NOMO-1 (cell line): ENCODE data around the gene ARMC3.
A peak's percentile ranks its signal among the peaks of the same experiment; 100 is the strongest.
"Not testable (repeated sequence)": the region's sequence is repeated elsewhere in the genome, so short reads cannot be mapped to it uniquely, and the experiment has no call there.

ENCODE experiments used
- DNase-seq, 2 experiments: peaks; one replicate each; lab custom pipeline; 2025; ENCODE audit not compliant: unreplicated experiment in 2 of 2; lab: John Stamatoyannopoulos, UW

Gene ARMC3

GRCh38 chr10:23046027-23046426, 118.2 kb downstream of the ARMC3 start:
- no peak for DNase-seq

- no peak for DNase-seq
Observed at GRCh38 chr10:23047201-23048050, 119.6 kb downstream of the ARMC3 start.

GRCh38 chr10:23048191-23048590, 120.3 kb downstream of the ARMC3 start:
- no peak for DNase-seq

GRCh38 chr10:23051278-23051677, 123.4 kb downstream of the ARMC3 start:
- DNase-seq, result no peak

GRCh38 chr10:23051855-23052331, 124.0 kb downstream of the ARMC3 start:
- DNase-seq, result no peak

GRCh38 chr10:23053036-23053435, 125.2 kb downstream of the ARMC3 start:
- DNase-seq, result no peak

GRCh38 chr10:23055424-23056185, 127.8 kb downstream of the ARMC3 start:
- DNase-seq, result peak in 1 of 2 experiments; percentile 9

- DNase-seq, result no peak
Observed at GRCh38 chr10:23056186-23056579, 128.3 kb downstream of the ARMC3 start.

GRCh38 chr10:23058366-23058765, 130.5 kb downstream of the ARMC3 start:
- DNase-seq, result no peak

- no peak for DNase-seq
Observed at GRCh38 chr10:23060918-23061317, 133.1 kb downstream of the ARMC3 start.

- no peak for DNase-seq
Observed at GRCh38 chr10:23063045-23063972, 135.5 kb downstream of the ARMC3 start.

- DNase-seq, result no peak
Observed at GRCh38 chr10:23063973-23064812, 136.3 kb downstream of the ARMC3 start.

- not testable (repeated sequence) for DNase-seq
Observed at GRCh38 chr10:23064813-23065114, 136.9 kb downstream of the ARMC3 start.

GRCh38 chr10:23065181-23065948, 137.5 kb downstream of the ARMC3 start:
- DNase-seq, result no peak

- no peak for DNase-seq
Observed at GRCh38 chr10:23067337-23067736, 139.5 kb downstream of the ARMC3 start.

- peak; percentile 23 to 33 for DNase-seq
Observed at GRCh38 chr10:23067939-23068775, 140.3 kb downstream of the ARMC3 start.

GRCh38 chr10:23069019-23069815, 141.4 kb downstream of the ARMC3 start:
- no peak for DNase-seq
